Subcutaneous adipose tissue (tissue), 4 donors: Measurements from ENCODE around the gene SPI1. TPM values are rescaled to one million over a fixed set of nuclear protein-coding genes. Genes with fewer than 3 reads are reported as not detected.

ENCODE experiments used
- CTCF ChIP-seq: fragments of 450-650 bp; IDR thresholded peaks from one replicate; pipeline ENCODE4 v1.5.1; 2016; ENCODE audit warnings: low read depth, mild to moderate bottlenecking, control low read depth, antibody characterized with exemption, moderate library complexity
- total RNA-seq, 4 donors: library from RNA; depleted of rRNA; stranded (reverse); fragments of >200 nt; gene quantifications; one replicate each; pipeline ENCODE4 v1.1.0, GENCODE V29; 2016

The SPI1 gene
- total RNA-seq, 4 donors from 2014 or later: 20.3 to 92.3 (median 32.6) TPM

- no peak for TF ChIP-seq CTCF
Observed at GRCh38 chr11:47348859-47349258, 29.5 kb downstream of the SPI1 start.

- no peak for TF ChIP-seq CTCF
Observed at GRCh38 chr11:47348131-47348802, 30.1 kb downstream of the SPI1 start.

GRCh38 chr11:47347137-47347536 lies 31.2 kb downstream of the SPI1 start:
- no peak for TF ChIP-seq CTCF

GRCh38 chr11:47345890-47346563 lies 32.3 kb downstream of the SPI1 start:
- TF ChIP-seq CTCF: no peak

- TF ChIP-seq CTCF: no peak
Observed at GRCh38 chr11:47342854-47343253, 35.5 kb downstream of the SPI1 start.

GRCh38 chr11:47342036-47342803 lies 36.1 kb downstream of the SPI1 start:
- no peak for TF ChIP-seq CTCF
